Adrenal gland (tissue), 12 donors: Measurements from ENCODE around the gene PINK1. TPM values are rescaled to one million over a fixed set of nuclear protein-coding genes. Genes with fewer than 3 reads are reported as not detected.
A peak's percentile ranks its signal among the peaks of the same experiment; 100 is the strongest.

Source experiments
- DNase-seq, 7 donors: peaks; one replicate each; pipeline ENCODE4 v3.0.0-alpha.2; 2019 to 2020
- H3K27ac ChIP-seq, 5 donors: fragments of 200-600 bp; sonication (generic) in 4 of 5; 1 replicate in 3 of 5; 2 replicates in 2 of 5; pipeline versions ENCODE4 v1.5.1 to v1.8.0; 2016 to 2020; ENCODE audit warnings: mild to moderate bottlenecking in 1 of 5
- H3K27me3 ChIP-seq: fragments of 200-600 bp; 2 replicates; pipeline ENCODE4 v1.8.0; 2021
- H3K36me3 ChIP-seq, 2 donors: fragments of 200-600 bp; replicated peaks in 1 of 2; 1 replicate in 1 of 2; 2 replicates in 1 of 2; pipeline versions ENCODE4 v1.5.1 to v1.8.0; 2018 to 2022
- H3K4me1 ChIP-seq, 2 donors: fragments of 200-600 bp; replicated peaks in 1 of 2; 1 replicate in 1 of 2; 2 replicates in 1 of 2; pipeline versions ENCODE4 v1.5.1 to v1.8.0; 2018 to 2021
- H3K4me3 ChIP-seq, 4 donors: fragments of 200-600 bp; sonication (generic) in 3 of 4; one replicate each; pipeline ENCODE4 v1.5.1; 2016 to 2018
- H3K9me3 ChIP-seq, 3 donors: fragments of 200-600 bp; sonication (generic) in 1 of 3; replicated peaks in 1 of 3; 1 replicate in 2 of 3; 2 replicates in 1 of 3; pipeline versions ENCODE4 v1.5.1 to v1.8.0; 2016 to 2021
- CTCF ChIP-seq, 6 experiments: fragments of 450-650 bp in 4 of 6; fragments of 200-600 bp in 2 of 6; sonication (generic) in 1 of 6; IDR thresholded peaks; 1 replicate in 5 of 6; 2 replicates in 1 of 6; pipeline versions ENCODE4 v1.5.1 to v1.8.0; 2016 to 2021; ENCODE audit warnings: antibody characterized with exemption in 6 of 6, mild to moderate bottlenecking in 2 of 6, moderate library complexity in 1 of 6
- POLR2A ChIP-seq, 2 donors: fragments of 450-650 bp; IDR thresholded peaks; one replicate each; pipeline ENCODE4 v1.6.1; 2017; ENCODE audit warnings: antibody characterized with exemption in 2 of 2, mild to moderate bottlenecking in 2 of 2, moderate library complexity in 1 of 2
- WGBS, 4 donors: extraction: QIAGEN DNeasy Blood & Tissue Kit in 2 of 4; methylation state at CpG; one replicate each; pipeline versions ENCODE4 v1.1.5 to v1.1.7; 2013 to 2017; 5-methylcytosine and 5-hydroxymethylcytosine counted together
- intact Hi-C, 2 donors: fragments of 100-400 bp; cut with DNase I; formaldehyde crosslinking; loops; one replicate each; pipeline versions ENCODE4 v1.14.1 to v1.15.0; 2022 to 2023
- polyA plus RNA-seq, 3 donors: library from polyadenylated mRNA; stranded (reverse); fragments of 200-250 nt in 2 of 3; fragments of 350-450 nt in 1 of 3; fragmentation: Illumina TruSeq in 1 of 3; extraction: RNeasy Lipid Tissue Mini Kit (QIAGEN cat#74804) in 1 of 3; gene quantifications; one replicate each; pipeline ENCODE4 v1.2.3, GENCODE V29; 2013 to 2014
- total RNA-seq, 9 donors: library from RNA; depleted of rRNA in 4 of 9; stranded (reverse); fragments of >200 nt in 4 of 9; fragments of 120-200 nt in 1 of 9; fragmentation: NEBNext Ultra II Directional in 1 of 9; extraction: Animal tissue kit (Norgen Biotek cat#: 25700) in 1 of 9; gene quantifications; one replicate each; pipeline versions ENCODE4 v1.1.0 to v1.2.4, GENCODE V29; 2013 to 2023
- donor health status: healthy with polysubstance abuse.
- donor health status: Bipolar disorder and iron deficiency.
- donor health status: DM: yes; HTN: yes; CAD: no.
- donor health status: DM: no; HTN: no; CAD: no.
- donor health status: DM: no; HTN: no; CAD: no.
- donor health status: DM: yes; HTN: yes; CAD: no.

Gene PINK1
- total and polyA plus RNA-seq, 12 donors = 98.4 to 586 (median 257) TPM

GRCh38 chr1:20680269-20680668, 47.0 kb downstream of the PINK1 start:
- no peaks in the 10 kb centered on the region for H3K27me3 ChIP-seq
- intact Hi-C loops = no loop called here
- H3K36me3 ChIP-seq = no peaks in the 10 kb centered on the region
- H3K9me3 ChIP-seq = no peaks in the 10 kb centered on the region
- DNase-seq = peak in 2 of 7 donors; percentile 30 to 43
- H3K4me1 ChIP-seq = peaks cover 21 to 35% of the 10 kb centered on the region in 2 donors
- TF ChIP-seq CTCF (IDR thresholded peaks at IDR 0.05) (no peak), POLR2A (IDR thresholded peaks at IDR 0.05) (no peak)
- peak overlapping the region in 1 of 5 donors; percentile 1 for H3K27ac ChIP-seq
- H3K4me3 ChIP-seq = no peak overlapping the region
- 35 to 47% (median 41%) methylated on average over 5 of the region's 5 CpGs for WGBS, 4 donors

DNA sequence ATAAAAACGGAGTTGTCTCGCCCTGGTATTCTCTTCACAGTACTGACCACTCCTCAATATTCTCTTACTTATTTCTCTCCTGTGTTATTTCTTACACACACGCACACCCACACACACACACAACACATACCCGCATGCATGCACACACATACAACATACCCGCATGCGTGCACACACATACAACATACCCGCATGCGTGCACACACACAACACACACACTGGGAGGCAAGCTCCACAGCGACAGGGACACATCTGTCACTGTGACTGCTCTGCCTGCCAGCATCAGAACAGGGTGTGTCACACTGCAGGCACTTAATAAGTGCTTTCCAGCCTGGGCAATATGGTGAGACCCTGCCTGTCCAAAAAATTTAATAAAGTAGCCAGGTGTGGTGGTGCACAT, 48.7 kb downstream of the PINK1 start:
- intact Hi-C loops = no loop called here
- Histone ChIP-seq H3K36me3 (no peaks in the 10 kb centered on the region), H3K27ac (no peak overlapping the region), H3K9me3 (no peaks in the 10 kb centered on the region), H3K4me3 (no peak overlapping the region), H3K4me1 (peaks cover 24 to 41% of the 10 kb centered on the region in 2 donors), H3K27me3 (no peaks in the 10 kb centered on the region)
- WGBS, 4 donors = 89 to 92% (median 90%) methylated on average over 9 of the region's 9 CpGs
- DNase-seq = no peak
- TF ChIP-seq POLR2A (IDR thresholded peaks at IDR 0.05) (no peak), CTCF (IDR thresholded peaks at IDR 0.05) (no peak)

GRCh38 chr1:20682571-20683236, 49.4 kb downstream of the PINK1 start:
- intact Hi-C loops = no loop called here
- WGBS, 4 donors = 58 to 90% (median 78%) methylated on average over 16 to 24 of the region's 24 CpGs

GRCh38 chr1:20683614-20684013, 50.4 kb downstream of the PINK1 start:
- Histone ChIP-seq H3K27me3 (no peaks in the 10 kb centered on the region), H3K4me3 (no peak overlapping the region), H3K4me1 (peaks cover 24 to 41% of the 10 kb centered on the region in 2 donors), H3K27ac (peak overlapping the region in 1 of 5 donors; percentile 89), H3K36me3 (no peaks in the 10 kb centered on the region), H3K9me3 (no peaks in the 10 kb centered on the region)
- 69 to 82% (median 78%) methylated on average over 10 of the region's 10 CpGs for WGBS, 4 donors
- no peak for TF ChIP-seq CTCF (IDR thresholded peaks at IDR 0.05)
- no peak for TF ChIP-seq POLR2A (IDR thresholded peaks at IDR 0.05)
- intact Hi-C loops = no loop called here
- DNase-seq = no peak

More at GRCh38 chr1:20682571-20683236, 49.4 kb downstream of the PINK1 start:
- Histone ChIP-seq H3K4me3 (no peak overlapping the region), H3K9me3 (no peaks in the 10 kb centered on the region), H3K27ac (peak overlapping the region in 1 of 5 donors; percentile 6), H3K36me3 (no peaks in the 10 kb centered on the region), H3K4me1 (peaks cover 24 to 41% of the 10 kb centered on the region in 2 donors), H3K27me3 (no peaks in the 10 kb centered on the region)
- peak in 2 of 7 donors; percentile 37 to 59 for DNase-seq
- TF ChIP-seq CTCF (IDR thresholded peaks at IDR 0.05) = no peak
- TF ChIP-seq POLR2A (IDR thresholded peaks at IDR 0.05) = no peak
